Mucosa of descending colon (tissue), 3 donors: ENCODE data around the gene PDE4D. TPM values are rescaled to one million over a fixed set of nuclear protein-coding genes. Genes with fewer than 3 reads are reported as not detected.

Experiments
- ATAC-seq: fragments of 200-7000 bp; cut with Tn5 transposase; one replicate; pipeline ENCODE4 v1.9.1; 2020; ENCODE audit warnings: mild to moderate bottlenecking, moderate library complexity
- DNase-seq, 3 donors: peaks; one replicate each; pipeline ENCODE4 v3.0.0-alpha.2; 2020
- H3K36me3 ChIP-seq: fragments of 200-600 bp; one replicate; pipeline ENCODE4 v1.8.0; 2021; ENCODE audit warnings: low read depth, mild to moderate bottlenecking
- H3K4me1 ChIP-seq: fragments of 200-600 bp; one replicate; pipeline ENCODE4 v1.8.0; 2021; ENCODE audit warnings: low read depth, mild to moderate bottlenecking
- H3K4me3 ChIP-seq: fragments of 200-600 bp; one replicate; pipeline ENCODE4 v1.8.0; 2021; ENCODE audit warnings: mild to moderate bottlenecking
- H3K9me3 ChIP-seq: fragments of 200-600 bp; one replicate; pipeline ENCODE4 v1.8.0; 2021; ENCODE audit warnings: mild to moderate bottlenecking
- CTCF ChIP-seq: fragments of 200-600 bp; IDR thresholded peaks from one replicate; pipeline ENCODE4 v1.8.0; 2022; ENCODE audit warnings: antibody characterized with exemption, mild to moderate bottlenecking
- intact Hi-C, 2 donors: fragments of 100-400 bp; cut with DNase I in 1 of 2; cut with micrococcal nuclease in 1 of 2; formaldehyde crosslinking; loops; one replicate each; pipeline versions ENCODE4 v1.11.0 to v1.11.1; 2022; cut with DNase I, micrococcal nuclease
- total RNA-seq, 3 donors: library from RNA; stranded (reverse); fragmentation: NEBNext Ultra II Directional in 2 of 3; extraction: Animal tissue kit (Norgen Biotek cat#: 25700) in 2 of 3; gene quantifications; one replicate each; pipeline versions ENCODE4 v1.2.1 to v1.2.4, GENCODE V29; 2021 to 2023
- donor health status: DM: no; HTN: no; CAD: no; lungs with moderate emphysema.
- donor health status: DM: no; HTN: no; CAD: no.
- donor health status: DM: no; HTN: yes; CAD: no.

Gene PDE4D
- total RNA-seq, 3 donors from 2014 or later = 37.9 to 137 (median 100) TPM

- no peak overlapping the region for H3K4me3 ChIP-seq
- no peak for TF ChIP-seq CTCF
- ATAC-seq = no peak
- no peaks in the 10 kb centered on the region for H3K4me1 ChIP-seq
- no peaks in the 10 kb centered on the region for H3K9me3 ChIP-seq
- no peaks in the 10 kb centered on the region for H3K36me3 ChIP-seq
- DNase-seq = no peak
- intact Hi-C loops = no loop called here
Measured at GRCh38 chr5:59621477-59621876, 272.0 kb downstream of the PDE4D start.

GRCh38 chr5:59620535-59621212 lies 272.9 kb downstream of the PDE4D start:
- ATAC-seq (no peak), DNase-seq (no peak)
- Histone ChIP-seq H3K36me3 (no peaks in the 10 kb centered on the region), H3K4me3 (no peak overlapping the region), H3K4me1 (no peaks in the 10 kb centered on the region), H3K9me3 (no peaks in the 10 kb centered on the region)
- no peak for TF ChIP-seq CTCF
- intact Hi-C loops = no loop called here

GRCh38 chr5:59618644-59619043 lies 274.9 kb downstream of the PDE4D start:
- no peak for TF ChIP-seq CTCF
- no peaks in the 10 kb centered on the region for H3K9me3 ChIP-seq
- H3K4me1 ChIP-seq = no peaks in the 10 kb centered on the region
- DNase-seq (no peak), ATAC-seq (no peak)
- no peaks in the 10 kb centered on the region for H3K36me3 ChIP-seq
- intact Hi-C loops = no loop called here
- no peak overlapping the region for H3K4me3 ChIP-seq

- no peak for TF ChIP-seq CTCF
- no peak overlapping the region for H3K4me3 ChIP-seq
- intact Hi-C loops = no loop called here
- DNase-seq = no peak
- no peaks in the 10 kb centered on the region for H3K4me1 ChIP-seq
- no peaks in the 10 kb centered on the region for H3K9me3 ChIP-seq
- H3K36me3 ChIP-seq = no peaks in the 10 kb centered on the region
- ATAC-seq = peak; percentile 47
Measured at GRCh38 chr5:59617186-59617771, 276.2 kb downstream of the PDE4D start.

GRCh38 chr5:59616413-59616812 lies 277.1 kb downstream of the PDE4D start:
- intact Hi-C loops = no loop called here

More at GRCh38 chr5:59616413-59616812, 277.1 kb downstream of the PDE4D start:
- Histone ChIP-seq H3K4me3 (no peak overlapping the region), H3K36me3 (no peaks in the 10 kb centered on the region), H3K4me1 (no peaks in the 10 kb centered on the region), H3K9me3 (no peaks in the 10 kb centered on the region)
- DNase-seq (no peak), ATAC-seq (no peak)
- no peak for TF ChIP-seq CTCF
